Lung (tissue), 12 donors: ENCODE data around the gene RIPOR2. TPM values are rescaled to one million over a fixed set of nuclear protein-coding genes. Genes with fewer than 3 reads are reported as not detected.

Experiments
- ATAC-seq: fragments of 200-7000 bp; cut with Tn5 transposase; one replicate; pipeline ENCODE4 v1.9.1; 2020; ENCODE audit warnings: moderate number of reproducible peaks; ENCODE audit not compliant: insufficient read depth, low FRiP score
- DNase-seq, 3 donors: peaks; one replicate each; pipeline ENCODE4 v3.0.0-alpha.2; 2013 to 2017
- H3K27ac ChIP-seq, 2 donors: one replicate each; pipeline ENCODE4 v1.5.1; 2013; ENCODE audit warnings: mild to moderate bottlenecking in 2 of 2, moderate library complexity in 2 of 2, control low read depth in 1 of 2, inconsistent platforms in 1 of 2, low read depth in 1 of 2, low read length in 1 of 2
- H3K27me3 ChIP-seq, 3 donors: one replicate each; pipeline ENCODE4 v1.5.1; 2013; ENCODE audit warnings: low read length in 2 of 3; ENCODE audit not compliant: control insufficient read depth in 3 of 3, insufficient read depth in 3 of 3
- H3K36me3 ChIP-seq, 4 donors: one replicate each; pipeline ENCODE4 v1.5.1; 2013; ENCODE audit warnings: low read length in 4 of 4, mild to moderate bottlenecking in 1 of 4, moderate library complexity in 1 of 4; ENCODE audit not compliant: control insufficient read depth in 4 of 4, insufficient read depth in 4 of 4
- H3K4me1 ChIP-seq, 5 donors: one replicate each; pipeline ENCODE4 v1.5.1; 2013; ENCODE audit warnings: low read length in 5 of 5, mild to moderate bottlenecking in 2 of 5, moderate library complexity in 1 of 5; ENCODE audit not compliant: control insufficient read depth in 5 of 5, insufficient read depth in 5 of 5
- H3K4me3 ChIP-seq: one replicate; pipeline ENCODE4 v1.5.1; 2013; ENCODE audit warnings: mild to moderate bottlenecking, control low read depth, moderate library complexity
- H3K9ac ChIP-seq, 2 donors: one replicate each; pipeline ENCODE4 v1.5.1; 2013; ENCODE audit warnings: low read length in 2 of 2, control low read depth in 1 of 2; ENCODE audit not compliant: insufficient read depth in 1 of 2
- H3K9me3 ChIP-seq, 4 donors: one replicate each; pipeline ENCODE4 v1.5.1; 2013; ENCODE audit warnings: low read length in 3 of 4, mild to moderate bottlenecking in 1 of 4, moderate library complexity in 1 of 4; ENCODE audit not compliant: control insufficient read depth in 4 of 4, insufficient read depth in 3 of 4
- CTCF ChIP-seq: IDR thresholded peaks from 2 replicates; pipeline ENCODE4 v1.5.1; 2012; ENCODE audit warnings: mild to moderate bottlenecking; ENCODE audit errors: control extremely low read depth, extremely low read depth
- WGBS, 2 donors: extraction: QIAGEN DNeasy Blood & Tissue Kit; methylation state at CpG; one replicate each; pipeline ENCODE4 v1.1.7; 2013; 5-methylcytosine and 5-hydroxymethylcytosine counted together
- polyA plus RNA-seq, 2 donors: library from polyadenylated mRNA; stranded (reverse); fragments of 200-250 nt; gene quantifications; one replicate each; pipeline ENCODE4 v1.2.1, GENCODE V29; 2013
- total RNA-seq, 2 donors: library from RNA; depleted of rRNA in 1 of 2; stranded (reverse); fragments of >200 nt in 1 of 2; gene quantifications; one replicate each; pipeline ENCODE4 v1.2.1, GENCODE V29; 2014 to 2021
- donor health status: control.
- donor health status: control.
- donor health status: Bipolar disorder and iron deficiency.
- donor health status: healthy.
- donor health status: DM: yes; HTN: yes; CAD: no.

The RIPOR2 gene
- total and polyA plus RNA-seq, 4 donors = 7.9 to 97.6 (median 42.7) TPM

GRCh38 chr6:24887545-24888140 lies 48.1 kb downstream of the RIPOR2 start:
- no peak overlapping the region for H3K9ac ChIP-seq
- peaks cover 0 to 8% (median 0%) of the 10 kb centered on the region in 5 donors for H3K4me1 ChIP-seq
- no peaks in the 10 kb centered on the region for H3K27me3 ChIP-seq
- no peaks in the 10 kb centered on the region for H3K9me3 ChIP-seq
- no peak overlapping the region for H3K4me3 ChIP-seq
- H3K36me3 ChIP-seq = no peaks in the 10 kb centered on the region
- no peak for ATAC-seq
- no peak for TF ChIP-seq CTCF
- no peak overlapping the region for H3K27ac ChIP-seq
- no peak for DNase-seq
- 85 to 89% methylated on average over 3 of the region's 3 CpGs for WGBS, 2 donors

GRCh38 chr6:24883618-24884017 lies 52.1 kb downstream of the RIPOR2 start:
- Histone ChIP-seq H3K4me1 (peaks cover 0 to 27% (median 6%) of the 10 kb centered on the region in 5 donors), H3K27ac (no peak overlapping the region), H3K36me3 (no peaks in the 10 kb centered on the region), H3K9me3 (peaks cover 0 to 2% (median 0%) of the 10 kb centered on the region in 4 donors), H3K27me3 (no peaks in the 10 kb centered on the region), H3K4me3 (no peak overlapping the region), H3K9ac (no peak overlapping the region)
- no peak for TF ChIP-seq CTCF
- DNase-seq (no peak), ATAC-seq (no peak)
- WGBS, 2 donors = 68 to 78% methylated on average over 5 of the region's 5 CpGs

- peaks cover 0 to 2% (median 0%) of the 10 kb centered on the region in 4 donors for H3K9me3 ChIP-seq
- no peak for DNase-seq
- no peaks in the 10 kb centered on the region for H3K27me3 ChIP-seq
- no peak overlapping the region for H3K27ac ChIP-seq
- H3K36me3 ChIP-seq = no peaks in the 10 kb centered on the region
- no peak for TF ChIP-seq CTCF
- no peak for ATAC-seq
- WGBS, 2 donors = 87 to 94% methylated on average over 7 of the region's 7 CpGs
- no peak overlapping the region for H3K4me3 ChIP-seq
- H3K4me1 ChIP-seq = peaks cover 0 to 27% (median 6%) of the 10 kb centered on the region in 5 donors
- H3K9ac ChIP-seq = no peak overlapping the region
Measured at GRCh38 chr6:24882835-24883555, 52.8 kb downstream of the RIPOR2 start.
